ENCODE measurements around the gene FYTTD1. TPM values are rescaled to one million over a fixed set of nuclear protein-coding genes. Genes with fewer than 3 reads are reported as not detected.

FYTTD1 gene
- total RNA-seq, 1 experiment from 2014 or later, result 70.7 TPM

- Histone ChIP-seq H3K4me3 (replicated peaks in 1 of 2; ENCODE audit: low read depth in 1 of 2, low read length in 2 of 2) (no peak overlapping the region), H3K4me2 (ENCODE audit: low read length) (no peak overlapping the region), H3K9me3 (ENCODE audit: control insufficient read depth in 1 of 2, insufficient read depth in 1 of 2, low read depth in 1 of 2, low read length in 2 of 2) (no peaks in the 10 kb centered on the region), H4K20me1 (ENCODE audit: insufficient read depth) (no peaks in the 10 kb centered on the region), H3K79me2 (ENCODE audit: insufficient read depth, low read length) (no peaks in the 10 kb centered on the region), H3K4me1 (ENCODE audit: control insufficient read depth in 1 of 2, insufficient read depth in 2 of 2, low read length in 2 of 2) (no peaks in the 10 kb centered on the region), H3K9me2 (ENCODE audit: insufficient read depth) (no peaks in the 10 kb centered on the region), H2AFZ (ENCODE audit: low read depth, low read length, poor library complexity, severe bottlenecking) (no peak overlapping the region), H3K36me3 (ENCODE audit: control insufficient read depth in 1 of 2, insufficient read depth in 2 of 2, low read length in 2 of 2) (peaks cover 5 to 8% of the 10 kb centered on the region in 2 experiments; a peak in 3 of 4 replicates), H3K27me3 (ENCODE audit: insufficient read depth, low read length) (no peaks in the 10 kb centered on the region), H3K27ac (ENCODE audit: low read depth, low read length) (no peak overlapping the region), H3K9ac (ENCODE audit: low read length) (no peak overlapping the region)
- no peak for ATAC-seq
- RAD21 ChIA-PET (ENCODE audit: low non-redundant PET in 1 of 2, low total read pairs in 2 of 2, uncharacterized antibody in 2 of 2, unreplicated experiment in 2 of 2), result no interaction called here
- DNase-seq (ENCODE audit: low read depth, low spot score), result no peak
- intact Hi-C loops (cut with micrococcal nuclease), result no loop called here
- TF ChIP-seq YY1 (IDR thresholded peaks at IDR 0.05; ENCODE audit: extremely low read depth, insufficient replicate concordance, low read depth, low read length) (no peak), SP1 (IDR thresholded peaks at IDR 0.05; ENCODE audit: low read depth) (no peak), FOSL1 (IDR thresholded peaks at IDR 0.05; ENCODE audit: low read depth) (no peak), CTCF (IDR thresholded peaks at IDR 0.05 in 2 of 3, conservative IDR thresholded peaks at IDR 0.05 in 1 of 3; ENCODE audit: borderline replicate concordance in 1 of 3, insufficient read depth in 1 of 3, low read depth in 2 of 3, low read length in 2 of 3) (no peak), RAD21 (IDR thresholded peaks at IDR 0.05; ENCODE audit: low read depth) (no peak), REST (IDR thresholded peaks at IDR 0.05; ENCODE audit: low read depth) (no peak), POLR2AphosphoS5 (IDR thresholded peaks at IDR 0.05; ENCODE audit: low read depth, low read length) (no peak), ATF3 (IDR thresholded peaks at IDR 0.05) (no peak), ELF1 (IDR thresholded peaks at IDR 0.05; ENCODE audit: borderline replicate concordance, low read depth) (no peak), ZFX (IDR thresholded peaks at IDR 0.05) (no peak), SRF (IDR thresholded peaks at IDR 0.05; ENCODE audit: low read depth) (no peak), EGR1 (IDR thresholded peaks at IDR 0.05; ENCODE audit: low read depth) (no peak), POLR2A (IDR thresholded peaks at IDR 0.05; ENCODE audit: borderline replicate concordance, extremely low read depth, insufficient read depth, insufficient read length) (no peak), SIN3A (IDR thresholded peaks at IDR 0.05; ENCODE audit: low read depth) (no peak), ZNF274 (IDR thresholded peaks at IDR 0.05; ENCODE audit: low read depth, low read length) (no peak), TCF7L2 (IDR thresholded peaks at IDR 0.05; ENCODE audit: borderline replicate concordance, extremely low read depth, insufficient read depth, insufficient read length) (no peak), EZH2phosphoT487 (IDR thresholded peaks at IDR 0.05; ENCODE audit: borderline replicate concordance) (no peak)
- POLR2A ChIA-PET, result no interaction called here
- BruUV-seq (replicated peaks), result no TSS peak
- CTCF ChIA-PET, result no interaction called here
Observed at GRCh38 chr3:197701841-197702240, 47.8 kb upstream of the FYTTD1 start.

Data from HCT116 (cell line).